Naive B cell (primary cell): ENCODE data around the gene RDH12. TPM values are rescaled to one million over a fixed set of nuclear protein-coding genes. Genes with fewer than 3 reads are reported as not detected.
"Not testable (repeated sequence)": the region's sequence is repeated elsewhere in the genome, so short reads cannot be mapped to it uniquely, and the experiment has no call there.

ENCODE experiments used
- ATAC-seq, 2 donors: fragments of 150-1000 bp; cut with Tn5 transposase; 2 replicates each; pipeline ENCODE4 v1.10.0; 2021; ENCODE audit warnings: low read depth in 2 of 2, mild to moderate bottlenecking in 2 of 2, moderate library complexity in 2 of 2
- DNase-seq: peaks from one replicate; pipeline ENCODE4 v3.0.0; 2022
- H3K27ac Mint-ChIP-seq, 6 donors: one replicate each; pipeline ENCODE4 v1.8.0; 2020 to 2022; ENCODE audit warnings: mild to moderate bottlenecking in 6 of 6, mixed read lengths in 6 of 6, moderate library complexity in 5 of 6, inconsistent platforms in 2 of 6
- H3K27me3 Mint-ChIP-seq, 3 donors: one replicate each; pipeline ENCODE4 v1.8.0; 2021 to 2022; ENCODE audit warnings: mixed read lengths in 3 of 3, mild to moderate bottlenecking in 1 of 3
- H3K36me3 Mint-ChIP-seq, 2 donors: one replicate each; pipeline ENCODE4 v1.8.0; 2020 to 2022; ENCODE audit warnings: mixed read lengths in 2 of 2, inconsistent platforms in 1 of 2, mild to moderate bottlenecking in 1 of 2
- H3K4me1 Mint-ChIP-seq, 3 donors: one replicate each; pipeline ENCODE4 v1.8.0; 2020 to 2022; ENCODE audit warnings: mixed read lengths in 3 of 3, inconsistent platforms in 1 of 3, mild to moderate bottlenecking in 1 of 3, moderate library complexity in 1 of 3
- H3K4me3 Mint-ChIP-seq, 8 donors: one replicate each; pipeline ENCODE4 v1.8.0; 2020 to 2022; ENCODE audit warnings: mild to moderate bottlenecking in 8 of 8, mixed read lengths in 8 of 8, moderate library complexity in 8 of 8, inconsistent platforms in 2 of 8
- H3K9me3 Mint-ChIP-seq, 7 donors: one replicate each; pipeline ENCODE4 v1.8.0; 2020 to 2022; ENCODE audit warnings: mixed read lengths in 7 of 7, mild to moderate bottlenecking in 5 of 7, inconsistent platforms in 2 of 7, moderate library complexity in 1 of 7
- polyA plus RNA-seq, 6 donors: library from polyadenylated mRNA; unstranded; fragments of 300-500 nt; fragmentation: Illumina TruSeq; gene quantifications; one replicate each; pipeline ENCODE4 v1.2.3, GENCODE V29; 2021; ENCODE audit warnings: low read depth in 6 of 6

RDH12 gene
- not detected for polyA plus RNA-seq

DNA sequence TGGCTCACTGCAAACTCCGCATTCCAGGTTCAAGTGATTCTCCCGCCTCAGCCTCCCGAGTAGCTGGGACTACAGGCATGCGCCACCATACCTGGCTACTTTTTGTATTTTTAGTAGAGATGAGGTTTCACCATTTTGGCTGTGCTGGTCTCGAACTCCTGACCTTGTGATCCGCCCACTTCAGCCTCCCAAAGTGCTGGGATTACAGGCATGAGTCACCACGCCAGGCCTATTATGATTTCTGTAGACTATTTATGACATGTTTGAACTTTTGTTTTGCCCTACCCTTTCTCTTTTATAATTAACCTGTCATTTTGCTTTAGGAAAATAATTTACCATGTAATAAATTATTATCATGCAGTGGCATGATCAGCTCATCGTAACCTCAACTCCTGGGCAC lies at the start of gene RDH12:
Gene RDH12, plus strand, starts transcription at position 395 of the 400 bp plus-strand sequence. CDS start 20,757 bp downstream, outside the sequence.
- not testable (repeated sequence) for H3K36me3 Mint-ChIP-seq, H3K27me3 Mint-ChIP-seq, H3K4me1 Mint-ChIP-seq, ATAC-seq, DNase-seq, H3K4me3 Mint-ChIP-seq, H3K9me3 Mint-ChIP-seq
- peak within 1 kb of the TSS in 1 of 6 donors; percentile 78 for H3K27ac Mint-ChIP-seq

DNA sequence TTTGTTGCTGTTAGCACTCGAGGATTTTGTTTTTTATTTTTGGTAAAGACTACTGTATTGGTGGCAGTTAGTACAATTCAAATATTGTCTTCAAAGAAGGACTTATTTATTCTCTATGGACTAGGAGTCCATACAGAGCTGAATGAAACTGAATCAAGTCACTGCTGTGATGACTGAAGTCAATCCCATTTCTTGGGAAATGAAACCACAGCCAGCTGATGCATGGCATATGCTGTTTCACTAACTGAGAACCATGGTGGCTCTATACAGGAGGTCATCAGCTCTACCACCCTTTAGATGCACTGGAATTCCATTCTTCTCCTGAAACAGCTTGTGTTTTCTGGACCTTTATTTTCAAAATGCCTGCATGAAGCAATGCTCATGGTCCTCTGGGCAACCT lies 49.5 kb upstream of the RDH12 start:
- H3K4me1 Mint-ChIP-seq, result no peaks in the 10 kb centered on the region
- no peak overlapping the region for H3K27ac Mint-ChIP-seq

DNA sequence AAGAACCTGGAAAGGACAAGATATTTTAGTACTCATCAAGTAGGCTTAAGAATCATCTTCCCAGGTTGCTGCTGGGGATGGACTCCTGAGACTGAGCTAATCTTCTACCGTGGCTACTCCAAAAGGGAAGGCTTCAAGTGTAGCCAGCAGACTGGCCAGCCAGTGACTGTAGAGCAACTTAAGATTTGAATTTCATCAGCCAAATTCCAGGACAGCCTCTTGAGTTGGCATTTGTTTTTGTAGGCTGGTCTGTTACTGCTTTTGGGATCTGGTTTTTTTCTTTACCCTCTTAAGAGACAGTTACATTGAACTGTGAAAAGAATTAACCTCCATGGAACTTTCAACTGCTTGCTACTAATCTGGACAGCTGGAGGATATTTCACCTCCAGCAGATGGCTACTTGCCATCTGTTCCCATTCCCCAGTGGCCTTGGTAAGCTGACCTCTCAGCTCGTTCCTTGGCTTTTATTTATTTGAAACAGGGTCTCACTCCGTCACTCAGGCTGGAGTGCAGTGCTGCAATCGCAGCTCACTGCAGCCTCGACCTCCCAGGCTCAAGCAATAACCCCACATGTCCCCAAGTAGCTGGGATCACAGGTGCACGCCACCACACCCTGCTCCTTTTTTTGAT lies 47.9 kb upstream of the RDH12 start:
- no peak overlapping the region for H3K4me3 Mint-ChIP-seq
- DNase-seq (no peak), ATAC-seq (no peak)
- H3K9me3 Mint-ChIP-seq, result no peaks in the 10 kb centered on the region
- H3K36me3 Mint-ChIP-seq, result peaks cover 6 to 12% of the 10 kb centered on the region in 2 donors
- peak overlapping the region in 2 of 6 donors; percentile 15 to 30 for H3K27ac Mint-ChIP-seq
- H3K4me1 Mint-ChIP-seq, result no peaks in the 10 kb centered on the region
- H3K27me3 Mint-ChIP-seq, result no peaks in the 10 kb centered on the region

More for the DNA sequence above, 49.5 kb upstream of the RDH12 start:
- no peak for ATAC-seq
- H3K36me3 Mint-ChIP-seq, result peaks cover 0 to 9% of the 10 kb centered on the region in 2 donors
- no peaks in the 10 kb centered on the region for H3K9me3 Mint-ChIP-seq
- no peaks in the 10 kb centered on the region for H3K27me3 Mint-ChIP-seq
- no peak for DNase-seq
- H3K4me3 Mint-ChIP-seq, result no peak overlapping the region

DNA sequence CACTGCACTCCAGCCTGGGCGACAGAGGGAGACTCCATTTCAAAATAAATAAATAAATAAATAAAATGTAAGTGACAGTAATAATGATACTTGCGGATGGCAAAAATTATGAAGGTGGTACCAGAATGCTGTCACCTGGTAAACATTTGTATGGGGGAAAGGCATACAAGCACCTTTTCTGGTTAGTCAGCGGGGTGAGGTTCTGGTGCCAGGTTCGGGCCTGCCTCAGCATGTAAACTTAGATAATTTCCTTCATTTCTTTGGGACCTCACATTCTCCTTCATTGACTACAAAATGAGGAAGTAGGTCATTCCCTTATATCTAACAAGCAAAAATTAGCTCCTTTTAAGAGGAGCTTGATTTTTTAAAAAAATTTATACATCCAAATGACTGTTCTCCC lies 38.1 kb upstream of the RDH12 start:
- Mint-ChIP-seq H3K4me1 (peaks cover 26 to 48% (median 37%) of the 10 kb centered on the region in 3 donors), H3K9me3 (no peaks in the 10 kb centered on the region), H3K4me3 (no peak overlapping the region), H3K27ac (peak overlapping the region in 2 of 6 donors; percentile 53 to 60), H3K27me3 (no peaks in the 10 kb centered on the region), H3K36me3 (peaks cover 2 to 3% of the 10 kb centered on the region in 2 donors)
- no peak for DNase-seq
- no peak for ATAC-seq

DNA sequence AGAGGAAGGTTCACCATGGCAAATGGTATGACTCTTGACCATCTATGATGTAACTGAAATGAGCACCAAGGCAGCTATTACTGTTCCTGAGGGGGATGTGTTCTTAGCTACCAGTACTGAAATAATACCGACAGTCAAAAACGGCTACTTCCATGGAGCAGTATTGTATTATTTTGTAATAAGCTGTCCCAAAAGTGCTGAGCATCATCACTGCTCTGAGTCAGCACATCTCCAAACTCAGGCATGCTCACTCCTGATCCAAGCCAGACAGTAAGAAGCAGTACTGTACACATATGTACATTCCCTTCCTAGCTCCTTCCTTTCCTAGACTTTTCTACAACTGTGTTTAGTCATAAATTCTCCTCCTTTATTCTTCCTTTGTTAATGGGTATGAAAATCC lies 35.8 kb upstream of the RDH12 start:
- peaks cover 41 to 71% (median 58%) of the 10 kb centered on the region in 3 donors for H3K4me1 Mint-ChIP-seq
- H3K27me3 Mint-ChIP-seq, result no peaks in the 10 kb centered on the region
- no peaks in the 10 kb centered on the region for H3K9me3 Mint-ChIP-seq
- peak overlapping the region in 3 of 6 donors; percentile 62 to 91 (median 86) for H3K27ac Mint-ChIP-seq
- ATAC-seq (no peak), DNase-seq (no peak)
- H3K36me3 Mint-ChIP-seq, result no peaks in the 10 kb centered on the region
- no peak overlapping the region for H3K4me3 Mint-ChIP-seq

GRCh38 chr14:67666750-67667449 lies 34.8 kb upstream of the RDH12 start:
- DNase-seq (peak; percentile 42), ATAC-seq (peak; percentile 69 to 71)
- Mint-ChIP-seq H3K9me3 (no peaks in the 10 kb centered on the region), H3K4me3 (peak overlapping the region in 5 of 8 donors; percentile 31 to 67 (median 42)), H3K27ac (peak overlapping the region; percentile 25 to 91 (median 83)), H3K4me1 (peaks cover 42 to 80% (median 65%) of the 10 kb centered on the region in 3 donors), H3K27me3 (no peaks in the 10 kb centered on the region), H3K36me3 (no peaks in the 10 kb centered on the region)

DNA sequence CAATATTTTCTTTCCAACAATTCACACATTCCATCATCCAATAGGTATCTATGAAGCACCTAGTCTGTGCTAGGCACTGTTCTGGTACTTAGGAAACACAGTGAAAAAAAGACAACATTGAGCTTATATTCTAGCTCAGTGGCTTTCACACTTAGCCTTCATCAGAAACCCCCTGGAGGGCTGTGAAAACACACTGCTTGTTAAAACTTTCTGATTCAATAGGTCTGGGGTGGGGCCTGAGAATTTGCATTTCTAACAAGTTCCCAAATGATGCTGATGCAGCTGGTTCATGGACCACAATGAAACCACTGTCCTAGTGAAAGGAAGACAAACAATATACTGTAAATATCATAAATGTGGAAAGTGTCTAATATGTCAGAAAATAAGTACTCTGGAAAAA lies 33.1 kb upstream of the RDH12 start:
- peak; percentile 63 to 70 for ATAC-seq
- Mint-ChIP-seq H3K27ac (peak overlapping the region; percentile 15 to 87 (median 74)), H3K36me3 (no peaks in the 10 kb centered on the region), H3K27me3 (no peaks in the 10 kb centered on the region), H3K4me1 (peaks cover 49 to 90% (median 70%) of the 10 kb centered on the region in 3 donors), H3K9me3 (no peaks in the 10 kb centered on the region), H3K4me3 (peak overlapping the region in 1 of 8 donors; percentile 8)
- DNase-seq, result peak; percentile 25

DNA sequence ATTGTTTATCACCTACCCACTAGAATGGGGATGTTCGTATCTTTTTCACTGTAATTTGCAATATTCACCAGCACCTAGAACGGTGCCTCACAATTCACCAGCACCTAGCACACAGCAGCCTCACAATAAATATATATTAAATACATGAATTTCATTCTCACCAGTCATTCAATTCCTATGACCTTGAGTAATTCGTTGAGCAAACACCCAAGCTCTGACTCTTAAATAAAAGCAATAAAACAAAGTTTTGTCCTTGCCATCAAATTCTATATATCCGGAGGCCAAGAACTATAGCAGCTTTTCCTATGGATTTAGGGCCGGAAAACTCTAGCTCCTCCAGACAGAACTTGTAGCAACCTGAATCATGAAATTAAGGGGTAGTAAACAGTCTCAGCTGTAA lies 28.2 kb upstream of the RDH12 start:
- peaks cover 33 to 64% (median 53%) of the 10 kb centered on the region in 3 donors for H3K4me1 Mint-ChIP-seq
- peak overlapping the region; percentile 13 to 97 (median 94) for H3K27ac Mint-ChIP-seq
- DNase-seq, result no peak
- ATAC-seq, result no peak
- no peaks in the 10 kb centered on the region for H3K36me3 Mint-ChIP-seq
- no peaks in the 10 kb centered on the region for H3K9me3 Mint-ChIP-seq
- peak overlapping the region; percentile 84 to 97 (median 94) for H3K4me3 Mint-ChIP-seq
- H3K27me3 Mint-ChIP-seq, result no peaks in the 10 kb centered on the region

GRCh38 chr14:67674139-67674479 lies 27.6 kb upstream of the RDH12 start:
- peak overlapping the region; percentile 84 to 97 (median 94) for H3K4me3 Mint-ChIP-seq
- no peaks in the 10 kb centered on the region for H3K27me3 Mint-ChIP-seq
- H3K9me3 Mint-ChIP-seq, result no peaks in the 10 kb centered on the region
- DNase-seq (no peak), ATAC-seq (peak; percentile 34 to 40)
- H3K4me1 Mint-ChIP-seq, result peaks cover 29 to 57% (median 46%) of the 10 kb centered on the region in 3 donors
- peak overlapping the region; percentile 91 to 97 (median 96) for H3K27ac Mint-ChIP-seq
- H3K36me3 Mint-ChIP-seq, result no peaks in the 10 kb centered on the region

DNA sequence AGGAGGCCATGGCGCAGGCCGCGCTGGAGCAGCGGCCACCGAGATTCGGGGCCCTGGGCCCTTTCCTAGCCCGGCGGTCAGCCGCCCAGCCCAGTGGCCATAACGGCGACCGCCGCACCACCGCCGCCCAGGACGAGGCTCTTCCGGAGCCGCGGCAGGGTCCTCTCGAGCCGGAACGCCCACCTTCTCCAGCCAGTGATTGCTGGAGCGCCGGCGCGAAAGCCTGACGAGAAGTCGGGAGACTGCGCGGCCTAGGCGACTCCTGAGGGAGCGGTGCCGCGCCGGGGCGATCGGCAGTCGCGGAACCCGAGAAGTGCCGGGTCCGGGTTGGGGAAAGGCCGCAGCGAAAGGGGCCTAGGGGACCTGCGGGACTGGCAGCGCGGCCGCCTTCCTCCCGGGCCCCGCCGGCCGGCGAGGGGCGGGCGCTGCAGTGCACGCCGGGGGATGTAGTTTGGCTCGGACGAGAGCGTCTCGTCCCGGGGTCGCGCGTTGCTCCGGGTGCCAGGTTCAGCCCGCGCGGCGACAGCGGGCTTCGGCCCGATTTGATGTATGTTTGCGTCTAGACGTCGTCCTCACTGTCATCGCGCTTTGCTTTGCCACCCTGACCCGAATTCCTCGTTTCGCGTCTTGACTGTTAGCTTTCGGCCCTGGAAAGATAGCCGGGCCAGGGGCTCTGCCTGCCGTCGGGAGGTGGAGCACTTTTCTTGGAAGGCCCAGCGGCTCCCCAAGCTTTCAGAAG lies 27.0 kb upstream of the RDH12 start, which contains the start of gene VTI1B:
Gene VTI1B, minus strand, starts transcription at position 153 of the 739 bp plus-strand sequence. Its CDS starts 143 bp downstream, at position 10.
- Mint-ChIP-seq H3K4me3 (peak within 1 kb of the TSS; percentile 84 to 97 (median 94)), H3K9me3 (no peaks in the 10 kb centered on the region), H3K4me1 (peaks cover 24 to 52% (median 41%) of the 10 kb centered on the region in 3 donors), H3K36me3 (no peaks in the 10 kb centered on the region), H3K27me3 (no peaks in the 10 kb centered on the region), H3K27ac (peak within 1 kb of the TSS; percentile 91 to 97 (median 96))
- peak; percentile 92 to 93 for ATAC-seq
- DNase-seq, result peak; percentile 87

DNA sequence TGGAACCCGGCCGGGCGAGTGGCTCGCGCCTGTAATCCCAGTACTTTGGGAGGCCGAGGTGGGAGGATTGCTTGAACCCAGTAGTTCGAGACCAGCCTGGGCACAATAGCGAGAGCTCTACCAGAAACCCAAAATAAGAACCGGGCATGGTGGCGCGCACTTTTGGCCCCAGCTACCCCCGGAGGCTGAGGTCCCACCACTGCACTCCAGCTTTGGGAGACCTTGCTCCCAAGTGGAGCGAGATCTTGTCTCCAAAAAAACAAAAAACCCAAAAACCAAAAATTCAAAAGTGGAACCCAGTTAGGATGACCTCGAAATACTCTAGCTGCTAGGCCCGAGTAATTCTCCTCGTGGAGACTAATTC lies 26.5 kb upstream of the RDH12 start:
- Mint-ChIP-seq H3K27ac (peak overlapping the region; percentile 91 to 97 (median 92)), H3K27me3 (no peaks in the 10 kb centered on the region), H3K4me3 (peak overlapping the region; percentile 84 to 96 (median 92)), H3K4me1 (peaks cover 20 to 46% (median 36%) of the 10 kb centered on the region in 3 donors), H3K36me3 (no peaks in the 10 kb centered on the region), H3K9me3 (no peaks in the 10 kb centered on the region)
- no peak for DNase-seq
- ATAC-seq, result no peak

- H3K9me3 Mint-ChIP-seq, result no peaks in the 10 kb centered on the region
- no peak overlapping the region for H3K27ac Mint-ChIP-seq
- ATAC-seq (no peak), DNase-seq (no peak)
- H3K4me3 Mint-ChIP-seq, result no peak overlapping the region
- H3K27me3 Mint-ChIP-seq, result no peaks in the 10 kb centered on the region
- peaks cover 8 to 19% (median 16%) of the 10 kb centered on the region in 3 donors for H3K4me1 Mint-ChIP-seq
- peaks cover 0 to 4% of the 10 kb centered on the region in 2 donors for H3K36me3 Mint-ChIP-seq
Observed at GRCh38 chr14:67679006-67679405, 22.7 kb upstream of the RDH12 start.

GRCh38 chr14:67680121-67680602 lies 21.5 kb upstream of the RDH12 start:
- DNase-seq, result no peak
- no peaks in the 10 kb centered on the region for H3K27me3 Mint-ChIP-seq
- peaks cover 0 to 7% of the 10 kb centered on the region in 2 donors for H3K36me3 Mint-ChIP-seq
- peaks cover 8 to 18% (median 17%) of the 10 kb centered on the region in 3 donors for H3K4me1 Mint-ChIP-seq
- H3K4me3 Mint-ChIP-seq, result no peak overlapping the region
- no peak overlapping the region for H3K27ac Mint-ChIP-seq
- H3K9me3 Mint-ChIP-seq, result no peaks in the 10 kb centered on the region
- no peak for ATAC-seq
